Motor neuron (in vitro differentiated cells): ENCODE measurements around the gene CACNA2D2. TPM values are rescaled to one million over a fixed set of nuclear protein-coding genes. Genes with fewer than 3 reads are reported as not detected.

Experiments
- ATAC-seq, 8 experiments: fragments of 200-7000 bp; cut with Tn5 transposase; replicated peaks in 6 of 8; 2 replicates each; pipeline ENCODE4 v1.8.0; 2021; ENCODE audit warnings: mild to moderate bottlenecking in 8 of 8, moderate library complexity in 8 of 8
- H3K27ac ChIP-seq, 2 donors: fragments of 250-450 bp; sonication (Bioruptor Pico); 2 replicates each; pipeline ENCODE4 v1.9.0; 2021; ENCODE audit warnings: antibody characterized with exemption in 2 of 2, mild to moderate bottlenecking in 2 of 2, moderate library complexity in 1 of 2
- H3K4me1 ChIP-seq, 2 donors: fragments of 250-450 bp; sonication (Bioruptor Pico); replicated peaks in 1 of 2; 2 replicates each; pipeline ENCODE4 v1.6.1; 2021; ENCODE audit warnings: antibody characterized with exemption in 2 of 2, mild to moderate bottlenecking in 2 of 2, moderate library complexity in 1 of 2
- H3K4me3 ChIP-seq, 5 donors: fragments of 250-450 bp; sonication (Bioruptor Pico); 2 replicates each; pipeline ENCODE4 v1.9.0; 2021; ENCODE audit warnings: antibody characterized with exemption in 5 of 5, mild to moderate bottlenecking in 5 of 5, moderate library complexity in 4 of 5
- WGBS, 10 experiments: fragments of 450-650 bp; shearing (Covaris generic); methylation state at CpG; one replicate each; pipeline ENCODE4 v1.0.0; 2022; 5-methylcytosine and 5-hydroxymethylcytosine counted together
- in situ Hi-C, 9 experiments: fragments of 400-800 bp; cut with MboI; loops; one replicate each; pipeline ENCODE4 v1.15.0; 2021; ENCODE audit warnings: low sequenced_read_pairs in 9 of 9, low pct_unique_long_range_greater_than_20kb in 2 of 9; ENCODE audit not compliant: unreplicated experiment in 9 of 9
- total RNA-seq, 8 experiments: library from RNA; unstranded; fragments of 300-600 nt; gene quantifications; 2 replicates each; pipeline versions ENCODE4 v1.2.3 to v1.2.4, GENCODE V29; 2022

CACNA2D2 gene
- total RNA-seq, 8 experiments from 2014 or later: 1.7 to 8.5 (median 7.2) TPM

DNA sequence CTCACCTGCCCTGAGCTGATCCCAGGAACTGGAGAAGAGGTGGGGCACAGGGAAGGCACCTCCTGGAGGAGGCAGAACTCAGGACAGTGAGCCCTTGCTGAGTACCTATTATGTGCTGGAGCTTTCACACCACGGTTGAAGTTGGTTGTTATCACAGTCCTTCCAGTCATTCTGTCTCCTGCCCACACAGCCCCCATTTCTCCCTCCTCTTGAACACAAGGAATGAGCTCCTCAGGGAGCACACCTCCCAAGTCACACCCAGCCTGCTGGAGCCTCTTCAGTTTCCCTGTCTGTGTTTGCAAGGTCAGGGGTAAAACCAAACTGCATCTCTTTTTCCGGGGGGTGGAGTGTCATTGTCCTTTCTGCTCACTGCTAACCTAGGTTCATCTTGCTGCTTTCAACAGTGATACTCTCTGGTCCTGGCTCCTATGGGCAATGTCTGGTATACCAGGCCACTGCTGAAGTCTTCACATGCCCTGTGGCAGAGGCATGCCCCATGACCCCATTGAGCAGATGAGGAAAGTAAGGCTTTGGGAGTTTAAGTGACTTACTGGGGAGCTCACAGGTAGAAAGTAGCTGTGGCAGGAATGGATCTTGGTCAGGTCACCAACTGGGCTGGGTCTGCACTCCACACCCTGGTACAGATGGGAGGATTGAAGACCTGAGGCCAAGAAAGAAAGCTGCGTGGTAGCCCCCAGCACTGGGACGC, 34.1 kb upstream of the CACNA2D2 start:
- ATAC-seq: no peak
- no peak overlapping the region for H3K4me3 ChIP-seq
- peaks cover 49 to 53% of the 10 kb centered on the region in 2 donors for H3K4me1 ChIP-seq
- WGBS, 10 experiments: 20 to 71% (median 44%) methylated on average over 1 to 2 of the region's 4 CpGs; no CpG with 5 or more reads in 7 of the 10 experiments
- H3K27ac ChIP-seq: no peak overlapping the region
- in situ Hi-C loops: loop anchor here in 3 of 9 experiments (25.0 kb wide), 1 partner anchor 100 kb away; no protein-coding TSS in a partner anchor

DNA sequence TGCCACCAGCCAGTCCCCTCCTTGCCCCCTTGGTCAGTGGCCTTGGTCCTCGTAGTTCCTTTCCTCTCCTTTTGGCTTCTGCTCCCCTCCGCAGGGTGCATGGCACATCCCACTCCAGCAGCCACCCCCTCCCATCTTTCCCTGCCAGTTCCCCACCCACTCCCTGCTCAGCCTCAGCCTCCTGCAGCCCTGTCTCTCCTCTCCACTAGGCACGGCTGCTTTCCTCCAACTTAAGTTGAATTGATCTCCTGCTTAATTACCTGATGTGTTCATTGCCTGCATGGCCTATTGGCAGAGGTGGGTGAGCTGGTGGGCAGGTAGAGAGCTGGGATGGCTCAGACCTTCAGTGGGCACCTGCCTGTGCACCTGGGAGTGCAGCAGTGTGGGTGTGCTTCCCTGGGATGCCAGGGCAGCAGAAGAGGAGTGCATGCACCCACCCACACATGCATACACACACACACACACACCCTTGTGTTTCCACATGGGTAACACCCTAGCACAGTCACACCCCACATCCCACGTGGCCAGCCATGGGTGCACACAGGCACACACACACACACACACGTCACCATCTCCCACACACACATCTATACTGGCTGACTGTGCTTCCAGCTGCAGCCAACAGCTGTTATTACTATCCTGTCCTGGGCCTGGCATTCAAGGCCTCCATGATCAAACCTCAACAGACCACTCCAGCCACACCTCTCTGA, 33.2 kb upstream of the CACNA2D2 start:
- H3K4me1 ChIP-seq: peaks cover 53 to 60% of the 10 kb centered on the region in 2 donors
- peak in 3 of 8 experiments; percentile 59 to 97 (median 95) for ATAC-seq
- H3K27ac ChIP-seq: no peak overlapping the region
- 0 to 80% (median 67%) methylated on average over 1 of the region's 5 CpGs; no CpG with 5 or more reads in 7 of the 10 experiments for WGBS, 10 experiments
- in situ Hi-C loops: loop anchor here in 3 of 9 experiments (25.0 kb wide), 1 partner anchor 99 kb away; no protein-coding TSS in a partner anchor
- H3K4me3 ChIP-seq: no peak overlapping the region

- no peak overlapping the region for H3K4me3 ChIP-seq
- in situ Hi-C loops: loop anchor here in 3 of 9 experiments (25.0 kb wide), 1 partner anchor 98 kb away; no protein-coding TSS in a partner anchor
- H3K4me1 ChIP-seq: peaks cover 47 to 52% of the 10 kb centered on the region in 2 donors
- WGBS, 10 experiments: 20 to 100% (median 80%) methylated on average over 1 to 6 of the region's 9 CpGs; no CpG with 5 or more reads in 2 of the 10 experiments
- ATAC-seq: no peak
- H3K27ac ChIP-seq: no peak overlapping the region
Observed at GRCh38 chr3:50534681-50535330, 31.4 kb upstream of the CACNA2D2 start.

- Histone ChIP-seq H3K4me1 (peaks cover 47 to 50% of the 10 kb centered on the region in 2 donors), H3K27ac (peak overlapping the region; percentile 3 to 39), H3K4me3 (no peak overlapping the region)
- WGBS, 10 experiments: 17 to 58% methylated on average over 1 to 3 of the region's 9 CpGs; no CpG with 5 or more reads in 8 of the 10 experiments
- in situ Hi-C loops: loop anchor here in 3 of 9 experiments (25.0 kb wide), 1 partner anchor 97 kb away; no protein-coding TSS in a partner anchor
- ATAC-seq: peak in 5 of 8 experiments; percentile 56 to 77 (median 69)
Observed at GRCh38 chr3:50533807-50534461, 30.5 kb upstream of the CACNA2D2 start.

- WGBS, 10 experiments: 35 to 82% (median 53%) methylated on average over 2 to 10 of the region's 13 CpGs; no CpG with 5 or more reads in 4 of the 10 experiments
- Histone ChIP-seq H3K27ac (peak overlapping the region; percentile 30 to 44), H3K4me1 (peaks cover 44 to 47% of the 10 kb centered on the region in 2 donors), H3K4me3 (no peak overlapping the region)
- in situ Hi-C loops: loop anchor here in 3 of 9 experiments (25.0 kb wide), 1 partner anchor 96 kb away; no protein-coding TSS in a partner anchor
- ATAC-seq: peak in 5 of 8 experiments; percentile 65 to 83 (median 71)
Observed at GRCh38 chr3:50533316-50533715, 29.9 kb upstream of the CACNA2D2 start.

GRCh38 chr3:50532062-50532705, 28.8 kb upstream of the CACNA2D2 start:
- in situ Hi-C loops: loop anchor here in 3 of 9 experiments (25.0 kb wide), 1 partner anchor 95 kb away; no protein-coding TSS in a partner anchor
- Histone ChIP-seq H3K4me3 (no peak overlapping the region), H3K4me1 (peaks cover 44 to 47% of the 10 kb centered on the region in 2 donors), H3K27ac (peak overlapping the region in 1 of 2 donors; percentile 30)
- no peak for ATAC-seq
- WGBS, 10 experiments: 76 to 100% (median 87%) methylated on average over 1 to 7 of the region's 9 CpGs; no CpG with 5 or more reads in 1 of the 10 experiments

- 100% methylated on average over 1 to 3 of the region's 4 CpGs; no CpG with 5 or more reads in 7 of the 10 experiments for WGBS, 10 experiments
- Histone ChIP-seq H3K4me3 (no peak overlapping the region), H3K4me1 (peaks cover 45 to 47% of the 10 kb centered on the region in 2 donors), H3K27ac (no peak overlapping the region)
- ATAC-seq: no peak
- in situ Hi-C loops: loop anchor here in 3 of 9 experiments (25.0 kb wide), 1 partner anchor 94 kb away; no protein-coding TSS in a partner anchor
Observed at GRCh38 chr3:50531201-50531600, 27.8 kb upstream of the CACNA2D2 start.

- no peak overlapping the region for H3K4me3 ChIP-seq
- peak overlapping the region in 1 of 2 donors; percentile 7 for H3K27ac ChIP-seq
- peaks cover 54 to 56% of the 10 kb centered on the region in 2 donors for H3K4me1 ChIP-seq
- WGBS, 10 experiments: 3 to 67% (median 40%) methylated on average over 1 to 10 of the region's 48 CpGs; no CpG with 5 or more reads in 3 of the 10 experiments
- ATAC-seq: peak in 2 of 8 experiments; percentile 9 to 25
- in situ Hi-C loops: loop anchor here in 3 of 9 experiments (25.0 kb wide), 1 partner anchor 93 kb away; no protein-coding TSS in a partner anchor
Observed at GRCh38 chr3:50530001-50530970, 26.9 kb upstream of the CACNA2D2 start.

GRCh38 chr3:50525987-50526386, 22.6 kb upstream of the CACNA2D2 start:
- Histone ChIP-seq H3K4me3 (no peak overlapping the region), H3K4me1 (peaks cover 60 to 66% of the 10 kb centered on the region in 2 donors), H3K27ac (no peak overlapping the region)
- in situ Hi-C loops: loop anchor here in 3 of 9 experiments (25.0 kb wide), 1 partner anchor 89 kb away; no protein-coding TSS in a partner anchor
- 40 to 62% (median 60%) methylated on average over 2 to 4 of the region's 6 CpGs; no CpG with 5 or more reads in 6 of the 10 experiments for WGBS, 10 experiments
- ATAC-seq: peak; percentile 38 to 98 (median 62)

GRCh38 chr3:50525191-50525910, 21.9 kb upstream of the CACNA2D2 start:
- WGBS, 10 experiments: 55 to 100% (median 61%) methylated on average over 1 to 5 of the region's 9 CpGs; no CpG with 5 or more reads in 5 of the 10 experiments
- Histone ChIP-seq H3K4me1 (peaks cover 59 to 70% of the 10 kb centered on the region in 2 donors), H3K27ac (no peak overlapping the region), H3K4me3 (no peak overlapping the region)
- ATAC-seq: peak in 4 of 8 experiments; percentile 13 to 68 (median 51)
- in situ Hi-C loops: loop anchor here in 3 of 9 experiments (25.0 kb wide), 1 partner anchor 88 kb away; no protein-coding TSS in a partner anchor
